ENCODE measurements around the gene MTHFD1L.
"Not testable (repeated sequence)": the region's sequence is repeated elsewhere in the genome, so short reads cannot be mapped to it uniquely, and the experiment has no call there.

MTHFD1L gene

GRCh38 chr6:150857062-150857944 lies 8.2 kb upstream of the MTHFD1L start:
- Histone ChIP-seq H3K4me2 (no peak overlapping the region), H3K27ac (no peak overlapping the region), H3K9ac (no peak overlapping the region), H3K36me3 (ENCODE audit: insufficient read depth) (no peaks in the 10 kb centered on the region), H3K4me3 (IDR thresholded peaks at IDR 0.05; ENCODE audit: insufficient read depth, low read depth, low read length) (no peak overlapping the region), H3K4me1 (ENCODE audit: low read depth, poor library complexity, severe bottlenecking) (no peaks in the 10 kb centered on the region), H2AFZ (ENCODE audit: low read depth) (no peak overlapping the region), H3K79me2 (ENCODE audit: insufficient read depth, low read depth) (no peaks in the 10 kb centered on the region), H3K27me3 (ENCODE audit: insufficient read depth, low read depth) (no peaks in the 10 kb centered on the region), H4K20me1 (ENCODE audit: insufficient read depth) (no peaks in the 10 kb centered on the region)
- TF ChIP-seq CTCF (conservative IDR thresholded peaks at IDR 0.05; ENCODE audit: low read depth, low read length) = no peak

GRCh38 chr6:150857945-150858308 lies 7.6 kb upstream of the MTHFD1L start:
- Histone ChIP-seq H4K20me1 (ENCODE audit: insufficient read depth) (no peaks in the 10 kb centered on the region), H3K9ac (no peak overlapping the region), H2AFZ (ENCODE audit: low read depth) (no peak overlapping the region), H3K4me1 (ENCODE audit: low read depth, poor library complexity, severe bottlenecking) (no peaks in the 10 kb centered on the region), H3K27ac (no peak overlapping the region), H3K4me2 (no peak overlapping the region), H3K27me3 (ENCODE audit: insufficient read depth, low read depth) (no peaks in the 10 kb centered on the region), H3K4me3 (IDR thresholded peaks at IDR 0.05; ENCODE audit: insufficient read depth, low read depth, low read length) (no peak overlapping the region), H3K79me2 (ENCODE audit: insufficient read depth, low read depth) (no peaks in the 10 kb centered on the region), H3K36me3 (ENCODE audit: insufficient read depth) (no peaks in the 10 kb centered on the region)
- TF ChIP-seq CTCF (conservative IDR thresholded peaks at IDR 0.05; ENCODE audit: low read depth, low read length) = no peak

GRCh38 chr6:150861448-150862168 lies 3.9 kb upstream of the MTHFD1L start:
- not testable (repeated sequence) for H4K20me1 ChIP-seq (ENCODE audit: insufficient read depth); H3K79me2 ChIP-seq (ENCODE audit: insufficient read depth, low read depth); H3K4me3 ChIP-seq (IDR thresholded peaks at IDR 0.05; ENCODE audit: insufficient read depth, low read depth, low read length); H3K4me2 ChIP-seq; H2AFZ ChIP-seq (ENCODE audit: low read depth); H3K36me3 ChIP-seq (ENCODE audit: insufficient read depth); H3K4me1 ChIP-seq (ENCODE audit: low read depth, poor library complexity, severe bottlenecking); H3K9ac ChIP-seq; H3K27ac ChIP-seq; H3K27me3 ChIP-seq (ENCODE audit: insufficient read depth, low read depth)

- Histone ChIP-seq H3K27ac (no peak overlapping the region), H3K36me3 (ENCODE audit: insufficient read depth) (no peaks in the 10 kb centered on the region), H3K4me1 (ENCODE audit: low read depth, poor library complexity, severe bottlenecking) (peaks cover 13% of the 10 kb centered on the region), H4K20me1 (ENCODE audit: insufficient read depth) (no peaks in the 10 kb centered on the region), H3K79me2 (ENCODE audit: insufficient read depth, low read depth) (peaks cover 18% of the 10 kb centered on the region), H2AFZ (ENCODE audit: low read depth) (no peak overlapping the region), H3K4me3 (IDR thresholded peaks at IDR 0.05; ENCODE audit: insufficient read depth, low read depth, low read length) (no peak overlapping the region), H3K9ac (no peak overlapping the region), H3K4me2 (no peak overlapping the region), H3K27me3 (ENCODE audit: insufficient read depth, low read depth) (no peaks in the 10 kb centered on the region)
- TF ChIP-seq CTCF (conservative IDR thresholded peaks at IDR 0.05; ENCODE audit: low read depth, low read length) = no peak
Measured at GRCh38 chr6:150863213-150863928, 2.1 kb upstream of the MTHFD1L start.

All from KMS-11 (cell line).